CD4-positive, alpha-beta T cell treated with Interleukin-4 for 1 hour (primary cell): Measurements from ENCODE around the gene CIC.
"Not testable (repeated sequence)": the region's sequence is repeated elsewhere in the genome, so short reads cannot be mapped to it uniquely, and the experiment has no call there.

Experiments used
- DNase-seq, 2 donors: peaks; one replicate each; pipeline ENCODE4 v3.0.0-alpha.2; 2020 to 2022

CIC gene

DNA sequence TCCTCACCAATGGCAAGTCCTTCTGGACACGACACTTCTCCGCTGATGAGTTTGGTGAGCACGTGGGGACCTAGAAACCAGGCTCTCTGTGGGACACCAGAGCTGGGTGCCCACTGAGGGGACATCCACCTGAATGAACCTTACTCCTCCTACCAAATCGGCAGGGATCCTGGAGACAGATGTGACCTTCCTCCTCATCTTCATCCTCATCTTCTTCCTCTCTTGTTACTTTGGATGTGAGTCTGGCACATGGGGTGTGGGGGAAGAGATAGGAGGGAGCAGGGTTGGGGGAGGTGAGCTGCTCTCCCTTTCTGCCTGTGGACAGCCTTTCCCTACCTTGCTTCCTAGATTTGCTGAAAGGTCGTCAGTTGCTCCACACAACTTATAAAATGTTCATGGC lies 46.0 kb downstream of the CIC start:
- no peak for DNase-seq

- DNase-seq: peak in 1 of 2 donors; percentile 33
Measured at GRCh38 chr19:42316223-42317211, 47.5 kb downstream of the CIC start.

DNA sequence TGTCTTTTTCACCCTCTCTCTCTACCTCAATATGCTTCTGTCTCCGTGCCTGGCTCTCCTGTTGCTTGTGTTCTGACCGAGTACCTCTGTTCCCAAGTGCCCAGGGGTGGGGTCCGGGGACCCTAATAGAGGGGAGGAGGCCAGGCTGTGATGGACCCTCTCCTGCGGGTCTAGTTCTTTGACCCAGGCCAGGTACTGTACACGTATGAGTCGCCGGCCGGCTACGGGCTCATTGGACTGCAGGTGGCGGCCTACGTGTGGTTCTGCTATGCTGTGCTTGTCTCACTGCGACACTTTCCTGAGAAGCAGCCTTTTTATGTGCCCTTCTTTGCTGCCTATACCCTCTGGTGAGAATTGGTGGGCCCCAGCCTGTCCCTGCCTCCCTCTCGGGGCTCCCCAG lies 48.5 kb downstream of the CIC start:
- no peak for DNase-seq

DNA sequence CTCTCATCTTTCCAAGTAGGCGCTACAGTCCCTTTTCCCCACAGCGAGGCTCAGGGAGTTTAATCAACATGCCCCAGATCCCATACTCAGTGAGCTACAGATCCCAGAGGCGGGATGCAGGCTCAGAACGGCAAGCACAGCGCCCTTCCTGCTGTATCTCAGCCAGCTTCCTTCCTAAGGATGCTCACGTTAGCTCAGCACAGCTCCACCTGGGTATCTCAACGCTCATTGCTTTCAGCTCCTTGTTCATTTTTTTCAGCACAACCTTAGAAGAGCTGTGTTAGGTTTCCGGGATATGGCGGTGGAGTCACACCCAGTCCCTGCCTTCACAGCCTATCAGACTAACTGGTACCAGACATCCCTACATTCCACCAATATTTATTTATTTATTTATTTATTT lies 53.3 kb downstream of the CIC start:
- DNase-seq: no peak

GRCh38 chr19:42323473-42323851 lies 54.4 kb downstream of the CIC start:
- no peak for DNase-seq

DNA sequence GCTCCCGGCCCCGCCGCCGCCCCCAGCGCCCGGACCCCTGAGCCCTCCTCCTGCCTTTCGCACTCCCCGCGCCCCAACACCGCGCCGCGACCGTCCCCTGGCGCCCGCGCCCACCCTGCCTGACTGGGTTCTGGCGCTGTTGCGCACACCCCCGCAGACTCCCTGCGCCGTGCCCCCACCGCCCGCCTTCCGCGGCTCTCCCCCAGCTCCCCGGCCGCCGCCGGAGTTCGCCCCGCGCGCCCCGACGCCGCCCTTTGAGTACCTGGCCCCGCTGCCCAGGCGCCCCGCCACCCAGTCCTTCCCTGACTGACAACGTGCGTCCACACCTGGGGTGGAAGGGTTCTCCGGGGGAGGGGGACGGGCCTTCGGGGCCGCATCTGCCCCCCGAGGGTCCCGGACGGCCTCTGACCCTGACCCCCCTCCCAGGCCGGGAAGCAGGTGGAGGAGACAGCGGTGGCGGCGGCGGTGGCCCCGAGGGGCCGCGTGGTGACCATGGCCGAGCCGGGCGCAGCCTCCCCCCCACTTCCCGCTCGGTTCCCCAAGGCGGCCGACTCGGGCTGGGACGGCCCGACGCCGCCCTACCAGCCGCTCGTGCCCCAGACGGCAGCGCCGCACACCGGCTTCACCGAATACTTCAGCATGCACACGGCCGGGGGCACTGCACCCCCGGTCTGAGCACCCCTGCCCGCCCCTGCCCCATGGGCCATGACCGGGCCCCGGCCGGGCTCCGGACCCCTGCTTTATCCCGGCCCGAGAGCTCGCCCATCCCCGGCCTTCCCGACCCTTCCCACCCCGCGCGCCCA lies 55.0 kb downstream of the CIC start:
- peak in 1 of 2 donors; percentile 25 for DNase-seq

- DNase-seq: no peak
Measured at GRCh38 chr19:42324655-42325307, 55.7 kb downstream of the CIC start.

- peak; percentile 99 for DNase-seq
Measured at GRCh38 chr19:42325308-42325895, 56.4 kb downstream of the CIC start, which contains the start of gene MEGF8. TSS of gene MEGF8 (plus strand) at chr19:42325635. CDS start at chr19:42326244, 609 bp downstream.

- peak in 1 of 2 donors; percentile 24 for DNase-seq
Measured at GRCh38 chr19:42325896-42326771, 57.1 kb downstream of the CIC start.

DNA sequence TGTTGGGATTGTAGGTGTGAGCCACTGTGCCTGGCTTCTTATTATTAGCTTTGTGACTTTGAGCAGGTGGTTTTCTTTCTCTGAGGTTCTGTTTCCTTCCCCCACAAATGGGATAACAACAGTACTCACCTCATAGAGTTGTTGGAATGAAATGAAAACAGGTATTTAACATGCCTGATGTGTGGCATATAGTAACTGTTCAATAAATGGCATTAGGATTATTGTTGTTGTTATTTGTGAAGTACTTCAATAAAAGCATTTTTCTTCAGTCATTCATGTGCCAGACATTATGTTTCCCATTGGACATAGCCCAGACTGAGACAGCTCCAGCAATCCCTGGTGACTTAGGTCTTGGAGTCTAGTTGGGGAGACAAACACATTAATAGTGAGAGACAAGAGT lies 57.9 kb downstream of the CIC start:
- no peak for DNase-seq

DNA sequence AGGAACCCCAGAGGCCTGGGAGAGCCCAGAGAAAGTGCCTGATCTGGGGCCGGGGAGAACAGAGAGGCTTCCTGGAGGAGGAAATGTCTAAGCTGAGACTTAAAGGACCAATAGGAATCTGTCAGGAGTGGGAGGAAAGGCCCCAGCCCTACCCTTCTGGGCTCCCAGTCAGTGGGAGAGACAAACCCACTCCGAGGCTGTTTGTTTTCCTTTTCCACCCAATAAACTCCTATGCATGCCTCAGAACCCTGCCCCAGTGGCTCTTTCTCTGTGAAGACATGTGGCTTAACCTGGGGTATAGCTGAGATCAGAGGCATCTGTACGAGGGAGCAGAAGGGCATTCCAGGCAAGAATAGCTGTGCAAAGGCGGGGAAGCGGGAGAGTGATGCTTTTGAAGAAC lies 58.3 kb downstream of the CIC start:
- no peak for DNase-seq

- DNase-seq: no peak
Measured at GRCh38 chr19:42328106-42328505, 59.1 kb downstream of the CIC start.

DNA sequence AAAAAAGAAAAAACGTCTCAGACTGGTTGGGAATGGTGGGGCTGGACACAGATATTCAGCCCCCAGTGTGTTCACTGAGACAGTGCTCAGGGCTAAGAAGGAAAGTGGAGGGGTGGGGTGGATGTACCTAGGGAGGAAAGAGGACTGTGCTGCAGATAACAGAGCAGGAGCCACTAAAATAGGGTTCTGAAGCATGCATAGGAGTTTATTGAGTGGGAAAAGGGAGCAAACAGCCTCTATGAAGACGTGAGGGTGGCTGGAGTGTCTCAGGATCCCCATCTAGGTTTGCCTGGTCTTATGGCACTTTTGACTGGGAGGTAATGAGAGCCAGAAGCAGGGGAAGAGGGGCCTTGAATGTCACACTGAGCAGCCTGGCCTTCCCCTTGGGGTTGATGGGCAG lies 59.8 kb downstream of the CIC start:
- DNase-seq: no peak

DNA sequence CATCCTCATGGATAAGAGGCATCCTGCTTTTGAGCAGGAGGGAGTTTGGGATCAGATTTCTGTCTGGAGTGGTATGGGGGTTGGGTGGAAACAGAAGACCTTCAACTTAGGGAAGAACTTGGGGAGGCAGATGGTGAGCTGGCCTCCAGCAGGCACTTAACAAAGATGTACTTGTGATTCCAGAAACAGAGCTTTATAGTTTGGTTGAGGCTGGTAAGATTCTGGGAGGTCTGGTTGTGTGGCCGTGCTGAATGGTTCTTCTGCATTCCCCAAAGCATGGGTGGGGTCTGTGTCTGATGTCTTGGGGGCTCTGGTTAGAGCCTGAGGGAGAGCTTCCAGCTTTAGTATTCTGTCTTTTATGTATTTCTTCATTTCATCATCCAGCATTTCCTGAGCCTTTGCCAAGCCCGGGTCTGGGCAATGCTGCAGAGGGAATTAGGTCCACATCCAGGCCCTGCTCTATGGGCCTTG lies 61.2 kb downstream of the CIC start:
- no peak for DNase-seq

- DNase-seq: not testable (repeated sequence)
Measured at GRCh38 chr19:42331333-42331732, 62.3 kb downstream of the CIC start.

GRCh38 chr19:42332059-42332458 lies 63.0 kb downstream of the CIC start:
- DNase-seq: no peak

GRCh38 chr19:42333018-42333417 lies 64.0 kb downstream of the CIC start:
- DNase-seq: no peak

GRCh38 chr19:42333975-42334696 lies 65.1 kb downstream of the CIC start:
- no peak for DNase-seq

DNA sequence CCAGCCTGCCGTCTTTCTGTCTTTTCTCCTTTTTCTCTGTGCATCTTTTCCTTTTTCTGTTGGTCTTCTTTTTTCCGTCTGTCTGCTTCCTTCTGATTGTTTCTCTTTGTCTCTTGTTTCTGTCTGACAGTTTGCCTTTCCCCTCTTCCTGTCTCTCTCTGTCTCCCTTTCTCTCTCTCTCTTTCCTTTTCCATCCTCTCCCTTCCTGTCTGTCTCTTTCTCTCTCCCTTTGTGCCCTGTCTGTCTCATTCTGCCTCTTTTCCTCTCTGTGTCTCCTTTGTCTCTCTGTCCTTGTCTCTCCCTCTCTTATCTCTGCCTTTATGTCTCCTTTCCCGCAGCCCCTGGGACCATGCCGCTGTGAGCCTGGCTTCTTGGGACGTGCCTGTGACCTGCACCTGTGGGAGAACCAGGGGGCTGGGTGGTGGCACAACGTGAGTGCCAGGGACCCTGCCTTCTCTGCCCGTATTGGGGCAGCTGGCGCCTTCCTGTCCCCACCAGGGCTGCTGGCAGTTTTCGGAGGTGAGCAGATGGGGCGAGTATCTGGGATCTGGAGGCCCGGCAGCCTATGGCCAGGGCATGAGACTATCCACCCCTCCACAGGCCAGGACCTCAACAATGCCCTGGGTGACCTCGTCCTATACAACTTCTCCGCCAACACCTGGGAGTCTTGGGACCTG lies 65.8 kb downstream of the CIC start:
- no peak for DNase-seq

DNA sequence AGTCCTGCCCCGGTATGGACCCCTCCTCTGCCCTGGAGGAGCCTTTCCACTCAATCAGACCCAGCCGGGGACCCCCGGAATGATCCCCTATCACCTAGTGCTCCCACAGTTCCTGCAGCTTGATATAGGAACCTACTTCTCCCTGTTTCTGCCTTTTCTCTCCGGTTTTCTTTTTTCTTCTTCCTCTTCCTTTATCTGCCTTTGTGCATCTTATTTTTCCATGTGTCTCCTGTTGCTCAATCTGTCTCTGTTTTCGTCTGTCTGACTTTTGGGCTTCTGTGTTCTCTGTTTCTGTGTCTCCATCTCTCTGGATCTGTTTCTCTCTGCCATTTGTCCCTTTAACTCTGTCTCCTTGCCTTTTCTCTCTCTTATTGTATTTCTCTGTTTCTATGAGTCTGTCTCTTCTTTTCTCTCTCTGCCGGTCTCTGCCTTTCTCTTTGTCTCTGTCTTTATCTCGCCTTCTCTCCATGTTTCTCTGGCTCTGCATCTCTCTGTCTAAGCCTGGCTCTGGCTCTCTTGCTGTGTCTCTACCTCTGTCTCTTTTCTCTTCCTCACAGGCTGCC lies 66.4 kb downstream of the CIC start:
- DNase-seq: no peak
